GM23338 (cell line): ENCODE data around the gene CIT. TPM values are rescaled to one million over a fixed set of nuclear protein-coding genes. Genes with fewer than 3 reads are reported as not detected.

ENCODE experiments used
- EZH2 ChIP-seq: fragments of 200-600 bp; sonication (generic); IDR thresholded peaks from one replicate; pipeline ENCODE4 v1.8.0; 2017; ENCODE audit warnings: antibody characterized with exemption, mild to moderate bottlenecking, low read depth; ENCODE audit not compliant: unreplicated experiment
- EZH2phosphoT487 ChIP-seq: fragments of 200-600 bp; sonication (generic); IDR thresholded peaks from one replicate; pipeline ENCODE4 v1.8.1; 2018; ENCODE audit warnings: antibody characterized with exemption; ENCODE audit not compliant: unreplicated experiment
- JUNB ChIP-seq: IDR thresholded peaks from one replicate; pipeline ENCODE4 v1.6.1; 2016; ENCODE audit warnings: antibody characterized with exemption; ENCODE audit not compliant: unreplicated experiment
- polyA plus RNA-seq: library from polyadenylated mRNA; unstranded; fragments of >200 nt; fragmentation: Nextera tagmentation; extraction: Ambion mirVana; gene quantifications from 2 replicates; pipeline ENCODE4 v1.2.1, GENCODE V29; 2016
- total RNA-seq: library from RNA; depleted of rRNA; stranded (reverse); fragments of >200 nt; shearing (Covaris generic); gene quantifications from 2 replicates; pipeline ENCODE4 v1.2.3, GENCODE V29; 2014
- TF ChIP-seq, protein P1 (sequence below): fragments of 250-450 bp; sonication (Bioruptor Pico); IDR thresholded peaks from 2 replicates; pipeline ENCODE4 v1.5.0; 2020; ENCODE audit warnings: mild to moderate bottlenecking, moderate library complexity
- TF ChIP-seq, protein P2 (sequence below): IDR thresholded peaks from one replicate; pipeline ENCODE4 v1.6.1; 2018; ENCODE audit warnings: antibody characterized with exemption; ENCODE audit not compliant: unreplicated experiment

Gene CIT
- total and polyA plus RNA-seq, 2 experiments from 2014 or later: 9.7 to 47.8 TPM

DNA sequence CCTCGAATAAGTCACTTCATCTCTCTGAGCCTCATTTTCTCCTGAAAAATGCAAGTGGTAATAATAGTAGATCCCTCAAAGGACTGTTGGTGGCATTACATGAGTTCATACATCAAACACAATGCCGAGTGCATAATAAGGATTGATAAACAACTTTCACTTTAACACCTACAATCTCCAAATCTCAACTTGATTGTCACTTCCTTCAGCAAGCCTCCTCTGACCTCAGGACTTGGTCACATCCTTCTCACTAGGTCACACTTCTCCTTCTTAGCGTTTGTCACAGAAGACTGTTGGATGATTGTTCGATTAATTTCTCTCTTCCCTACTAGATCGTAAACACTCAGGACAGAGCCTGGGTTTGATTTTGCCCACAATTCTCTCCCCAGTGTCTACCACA is 217.0 kb downstream of the CIT start (continued):
- TF ChIP-seq, protein P1, sequence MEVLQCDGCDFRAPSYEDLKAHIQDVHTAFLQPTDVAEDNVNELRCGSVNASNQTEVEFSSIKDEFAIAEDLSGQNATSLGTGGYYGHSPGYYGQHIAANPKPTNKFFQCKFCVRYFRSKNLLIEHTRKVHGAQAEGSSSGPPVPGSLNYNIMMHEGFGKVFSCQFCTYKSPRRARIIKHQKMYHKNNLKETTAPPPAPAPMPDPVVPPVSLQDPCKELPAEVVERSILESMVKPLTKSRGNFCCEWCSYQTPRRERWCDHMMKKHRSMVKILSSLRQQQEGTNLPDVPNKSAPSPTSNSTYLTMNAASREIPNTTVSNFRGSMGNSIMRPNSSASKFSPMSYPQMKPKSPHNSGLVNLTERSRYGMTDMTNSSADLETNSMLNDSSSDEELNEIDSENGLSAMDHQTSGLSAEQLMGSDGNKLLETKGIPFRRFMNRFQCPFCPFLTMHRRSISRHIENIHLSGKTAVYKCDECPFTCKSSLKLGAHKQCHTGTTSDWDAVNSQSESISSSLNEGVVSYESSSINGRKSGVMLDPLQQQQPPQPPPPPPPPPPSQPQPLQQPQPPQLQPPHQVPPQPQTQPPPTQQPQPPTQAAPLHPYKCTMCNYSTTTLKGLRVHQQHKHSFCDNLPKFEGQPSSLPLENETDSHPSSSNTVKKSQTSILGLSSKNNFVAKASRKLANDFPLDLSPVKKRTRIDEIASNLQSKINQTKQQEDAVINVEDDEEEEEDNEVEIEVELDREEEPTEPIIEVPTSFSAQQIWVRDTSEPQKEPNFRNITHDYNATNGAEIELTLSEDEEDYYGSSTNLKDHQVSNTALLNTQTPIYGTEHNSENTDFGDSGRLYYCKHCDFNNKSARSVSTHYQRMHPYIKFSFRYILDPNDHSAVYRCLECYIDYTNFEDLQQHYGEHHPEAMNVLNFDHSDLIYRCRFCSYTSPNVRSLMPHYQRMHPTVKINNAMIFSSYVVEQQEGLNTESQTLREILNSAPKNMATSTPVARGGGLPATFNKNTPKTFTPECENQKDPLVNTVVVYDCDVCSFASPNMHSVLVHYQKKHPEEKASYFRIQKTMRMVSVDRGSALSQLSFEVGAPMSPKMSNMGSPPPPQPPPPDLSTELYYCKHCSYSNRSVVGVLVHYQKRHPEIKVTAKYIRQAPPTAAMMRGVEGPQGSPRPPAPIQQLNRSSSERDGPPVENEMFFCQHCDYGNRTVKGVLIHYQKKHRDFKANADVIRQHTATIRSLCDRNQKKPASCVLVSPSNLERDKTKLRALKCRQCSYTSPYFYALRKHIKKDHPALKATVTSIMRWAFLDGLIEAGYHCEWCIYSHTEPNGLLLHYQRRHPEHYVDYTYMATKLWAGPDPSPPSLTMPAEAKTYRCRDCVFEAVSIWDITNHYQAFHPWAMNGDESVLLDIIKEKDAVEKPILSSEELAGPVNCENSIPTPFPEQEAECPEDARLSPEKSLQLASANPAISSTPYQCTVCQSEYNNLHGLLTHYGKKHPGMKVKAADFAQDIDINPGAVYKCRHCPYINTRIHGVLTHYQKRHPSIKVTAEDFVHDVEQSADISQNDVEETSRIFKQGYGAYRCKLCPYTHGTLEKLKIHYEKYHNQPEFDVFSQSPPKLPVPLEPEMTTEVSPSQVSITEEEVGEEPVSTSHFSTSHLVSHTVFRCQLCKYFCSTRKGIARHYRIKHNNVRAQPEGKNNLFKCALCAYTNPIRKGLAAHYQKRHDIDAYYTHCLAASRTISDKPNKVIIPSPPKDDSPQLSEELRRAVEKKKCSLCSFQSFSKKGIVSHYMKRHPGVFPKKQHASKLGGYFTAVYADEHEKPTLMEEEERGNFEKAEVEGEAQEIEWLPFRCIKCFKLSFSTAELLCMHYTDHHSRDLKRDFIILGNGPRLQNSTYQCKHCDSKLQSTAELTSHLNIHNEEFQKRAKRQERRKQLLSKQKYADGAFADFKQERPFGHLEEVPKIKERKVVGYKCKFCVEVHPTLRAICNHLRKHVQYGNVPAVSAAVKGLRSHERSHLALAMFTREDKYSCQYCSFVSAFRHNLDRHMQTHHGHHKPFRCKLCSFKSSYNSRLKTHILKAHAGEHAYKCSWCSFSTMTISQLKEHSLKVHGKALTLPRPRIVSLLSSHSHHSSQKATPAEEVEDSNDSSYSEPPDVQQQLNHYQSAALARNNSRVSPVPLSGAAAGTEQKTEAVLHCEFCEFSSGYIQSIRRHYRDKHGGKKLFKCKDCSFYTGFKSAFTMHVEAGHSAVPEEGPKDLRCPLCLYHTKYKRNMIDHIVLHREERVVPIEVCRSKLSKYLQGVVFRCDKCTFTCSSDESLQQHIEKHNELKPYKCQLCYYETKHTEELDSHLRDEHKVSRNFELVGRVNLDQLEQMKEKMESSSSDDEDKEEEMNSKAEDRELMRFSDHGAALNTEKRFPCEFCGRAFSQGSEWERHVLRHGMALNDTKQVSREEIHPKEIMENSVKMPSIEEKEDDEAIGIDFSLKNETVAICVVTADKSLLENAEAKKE (CRISPR knock-in tag): no peak
- TF ChIP-seq EZH2phosphoT487 (no peak), EZH2 (no peak), JUNB (no peak)
- TF ChIP-seq, protein P2, sequence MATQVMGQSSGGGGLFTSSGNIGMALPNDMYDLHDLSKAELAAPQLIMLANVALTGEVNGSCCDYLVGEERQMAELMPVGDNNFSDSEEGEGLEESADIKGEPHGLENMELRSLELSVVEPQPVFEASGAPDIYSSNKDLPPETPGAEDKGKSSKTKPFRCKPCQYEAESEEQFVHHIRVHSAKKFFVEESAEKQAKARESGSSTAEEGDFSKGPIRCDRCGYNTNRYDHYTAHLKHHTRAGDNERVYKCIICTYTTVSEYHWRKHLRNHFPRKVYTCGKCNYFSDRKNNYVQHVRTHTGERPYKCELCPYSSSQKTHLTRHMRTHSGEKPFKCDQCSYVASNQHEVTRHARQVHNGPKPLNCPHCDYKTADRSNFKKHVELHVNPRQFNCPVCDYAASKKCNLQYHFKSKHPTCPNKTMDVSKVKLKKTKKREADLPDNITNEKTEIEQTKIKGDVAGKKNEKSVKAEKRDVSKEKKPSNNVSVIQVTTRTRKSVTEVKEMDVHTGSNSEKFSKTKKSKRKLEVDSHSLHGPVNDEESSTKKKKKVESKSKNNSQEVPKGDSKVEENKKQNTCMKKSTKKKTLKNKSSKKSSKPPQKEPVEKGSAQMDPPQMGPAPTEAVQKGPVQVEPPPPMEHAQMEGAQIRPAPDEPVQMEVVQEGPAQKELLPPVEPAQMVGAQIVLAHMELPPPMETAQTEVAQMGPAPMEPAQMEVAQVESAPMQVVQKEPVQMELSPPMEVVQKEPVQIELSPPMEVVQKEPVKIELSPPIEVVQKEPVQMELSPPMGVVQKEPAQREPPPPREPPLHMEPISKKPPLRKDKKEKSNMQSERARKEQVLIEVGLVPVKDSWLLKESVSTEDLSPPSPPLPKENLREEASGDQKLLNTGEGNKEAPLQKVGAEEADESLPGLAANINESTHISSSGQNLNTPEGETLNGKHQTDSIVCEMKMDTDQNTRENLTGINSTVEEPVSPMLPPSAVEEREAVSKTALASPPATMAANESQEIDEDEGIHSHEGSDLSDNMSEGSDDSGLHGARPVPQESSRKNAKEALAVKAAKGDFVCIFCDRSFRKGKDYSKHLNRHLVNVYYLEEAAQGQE: no peak
